SH-SY5Y (cell line): ENCODE data around the gene PLXNB1.

Experiments used
- GATA2 ChIP-seq: IDR thresholded peaks from 2 replicates; pipeline ENCODE4 v1.6.1; 2011; ENCODE audit warnings: mild to moderate bottlenecking, low read depth, low read length
- GATA3 ChIP-seq: IDR thresholded peaks from 2 replicates; pipeline ENCODE4 v1.6.1; 2011; ENCODE audit warnings: low read depth, mild to moderate bottlenecking, low read length, moderate library complexity

GRCh38 chr3:48417529-48418108 lies 12.3 kb downstream of the PLXNB1 start:
- TF ChIP-seq GATA3 = no peak
- 0 out of 2 replicates have a peak, but pooled peaks have one; percentile 15 for TF ChIP-seq GATA2
